Measurements from ENCODE around the gene KLK1.

- no peak for TF ChIP-seq POLR2A (IDR thresholded peaks at IDR 0.05)
- TF ChIP-seq, protein P1, sequence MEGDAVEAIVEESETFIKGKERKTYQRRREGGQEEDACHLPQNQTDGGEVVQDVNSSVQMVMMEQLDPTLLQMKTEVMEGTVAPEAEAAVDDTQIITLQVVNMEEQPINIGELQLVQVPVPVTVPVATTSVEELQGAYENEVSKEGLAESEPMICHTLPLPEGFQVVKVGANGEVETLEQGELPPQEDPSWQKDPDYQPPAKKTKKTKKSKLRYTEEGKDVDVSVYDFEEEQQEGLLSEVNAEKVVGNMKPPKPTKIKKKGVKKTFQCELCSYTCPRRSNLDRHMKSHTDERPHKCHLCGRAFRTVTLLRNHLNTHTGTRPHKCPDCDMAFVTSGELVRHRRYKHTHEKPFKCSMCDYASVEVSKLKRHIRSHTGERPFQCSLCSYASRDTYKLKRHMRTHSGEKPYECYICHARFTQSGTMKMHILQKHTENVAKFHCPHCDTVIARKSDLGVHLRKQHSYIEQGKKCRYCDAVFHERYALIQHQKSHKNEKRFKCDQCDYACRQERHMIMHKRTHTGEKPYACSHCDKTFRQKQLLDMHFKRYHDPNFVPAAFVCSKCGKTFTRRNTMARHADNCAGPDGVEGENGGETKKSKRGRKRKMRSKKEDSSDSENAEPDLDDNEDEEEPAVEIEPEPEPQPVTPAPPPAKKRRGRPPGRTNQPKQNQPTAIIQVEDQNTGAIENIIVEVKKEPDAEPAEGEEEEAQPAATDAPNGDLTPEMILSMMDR (IDR thresholded peaks at IDR 0.05), result no peak
Observed at GRCh38 chr19:50776131-50776530, 47.5 kb downstream of the KLK1 start.

All from breast epithelium (tissue), 3 donors.